ENCODE data around the gene NAA80.

GRCh38 chr3:50266836-50267235, 32.4 kb downstream of the NAA80 start:
- TF ChIP-seq EZH2 (IDR thresholded peaks at IDR 0.05; ENCODE audit: low read depth) (no peak), CTCF (conservative IDR thresholded peaks at IDR 0.05) (no peak)

Data from PC-9 (cell line).